ENCODE results near the gene PIK3C2A.

The PIK3C2A gene

DNA sequence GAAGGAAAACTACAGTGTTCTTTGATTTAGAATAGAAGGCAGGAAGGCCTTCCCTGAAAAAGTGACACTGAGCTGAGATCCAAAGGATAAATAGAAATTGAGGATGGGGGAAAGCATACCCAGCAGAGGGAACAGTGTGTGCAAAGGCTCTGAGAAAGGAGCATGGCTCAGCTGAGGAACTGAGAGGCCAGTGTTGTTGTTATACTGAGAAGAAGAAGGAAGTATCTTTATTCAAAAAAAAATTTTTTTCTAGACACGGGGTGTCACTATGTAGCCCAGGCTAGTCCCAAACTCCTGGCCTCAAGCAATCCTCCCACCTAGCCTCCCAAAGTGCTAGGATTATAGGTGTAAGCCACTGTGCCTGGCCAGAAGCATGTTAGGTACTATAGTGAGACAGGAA is 3.5 kb upstream of the PIK3C2A start:
- Histone ChIP-seq H3K4me2 (ENCODE audit: low read length) (no peak overlapping the region), H3K27ac (ENCODE audit: low read depth, low read length) (no peak overlapping the region), H3K79me2 (ENCODE audit: control insufficient read depth, low read length) (peaks cover 26% of the 10 kb centered on the region), H4K20me1 (ENCODE audit: control insufficient read depth, insufficient read depth, low read depth, low read length) (no peaks in the 10 kb centered on the region), H3K9me2 (replicated peaks; ENCODE audit: control insufficient read depth, low read length) (no peaks in the 10 kb centered on the region), H3K9me3 (ENCODE audit: control insufficient read depth, insufficient read depth, low read length) (peaks cover 6% of the 10 kb centered on the region; the same call in 1 of the 2 replicates), H3K36me3 (ENCODE audit: control insufficient read depth, low read length) (peaks cover 9% of the 10 kb centered on the region; the same call in 1 of the 2 replicates), H3K4me1 (ENCODE audit: control insufficient read depth, low read length) (peaks cover 22% of the 10 kb centered on the region), H3K27me3 (ENCODE audit: control insufficient read depth, low read length) (no peaks in the 10 kb centered on the region), H3K4me3 (ENCODE audit: low read length) (no peak overlapping the region), H3F3A (ENCODE audit: control insufficient read depth, insufficient read depth) (peaks cover 5% of the 10 kb centered on the region)
- no peak for TF ChIP-seq EZH2phosphoT487 (IDR thresholded peaks at IDR 0.05; ENCODE audit: borderline replicate concordance, low read length)
- TF ChIP-seq, protein P1, sequence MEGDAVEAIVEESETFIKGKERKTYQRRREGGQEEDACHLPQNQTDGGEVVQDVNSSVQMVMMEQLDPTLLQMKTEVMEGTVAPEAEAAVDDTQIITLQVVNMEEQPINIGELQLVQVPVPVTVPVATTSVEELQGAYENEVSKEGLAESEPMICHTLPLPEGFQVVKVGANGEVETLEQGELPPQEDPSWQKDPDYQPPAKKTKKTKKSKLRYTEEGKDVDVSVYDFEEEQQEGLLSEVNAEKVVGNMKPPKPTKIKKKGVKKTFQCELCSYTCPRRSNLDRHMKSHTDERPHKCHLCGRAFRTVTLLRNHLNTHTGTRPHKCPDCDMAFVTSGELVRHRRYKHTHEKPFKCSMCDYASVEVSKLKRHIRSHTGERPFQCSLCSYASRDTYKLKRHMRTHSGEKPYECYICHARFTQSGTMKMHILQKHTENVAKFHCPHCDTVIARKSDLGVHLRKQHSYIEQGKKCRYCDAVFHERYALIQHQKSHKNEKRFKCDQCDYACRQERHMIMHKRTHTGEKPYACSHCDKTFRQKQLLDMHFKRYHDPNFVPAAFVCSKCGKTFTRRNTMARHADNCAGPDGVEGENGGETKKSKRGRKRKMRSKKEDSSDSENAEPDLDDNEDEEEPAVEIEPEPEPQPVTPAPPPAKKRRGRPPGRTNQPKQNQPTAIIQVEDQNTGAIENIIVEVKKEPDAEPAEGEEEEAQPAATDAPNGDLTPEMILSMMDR (IDR thresholded peaks at IDR 0.05; ENCODE audit: low read depth, low read length, poor library complexity, severe bottlenecking), result no peak

- H3K27me3 ChIP-seq (ENCODE audit: control insufficient read depth, low read length), result no peaks in the 10 kb centered on the region
- TF ChIP-seq EZH2phosphoT487 (IDR thresholded peaks at IDR 0.05; ENCODE audit: borderline replicate concordance, low read length), result no peak
- TF ChIP-seq, protein P1 (IDR thresholded peaks at IDR 0.05; ENCODE audit: low read depth, low read length, poor library complexity, severe bottlenecking), result no peak
- H3K27ac ChIP-seq (ENCODE audit: low read depth, low read length), result no peak overlapping the region
- peaks cover 40% of the 10 kb centered on the region for H3K79me2 ChIP-seq (ENCODE audit: control insufficient read depth, low read length)
- peak overlapping the region; percentile 91; the same call in 1 of the 2 replicates for H3K4me3 ChIP-seq (ENCODE audit: low read length)
- H3K9me2 ChIP-seq (replicated peaks; ENCODE audit: control insufficient read depth, low read length), result no peaks in the 10 kb centered on the region
- peak overlapping the region; percentile 98 for H3K4me2 ChIP-seq (ENCODE audit: low read length)
- H3K36me3 ChIP-seq (ENCODE audit: control insufficient read depth, low read length), result peaks cover 9% of the 10 kb centered on the region; the same call in 1 of the 2 replicates
- H3F3A ChIP-seq (ENCODE audit: control insufficient read depth, insufficient read depth), result peaks cover 5% of the 10 kb centered on the region
- H4K20me1 ChIP-seq (ENCODE audit: control insufficient read depth, insufficient read depth, low read depth, low read length), result no peaks in the 10 kb centered on the region
- peaks cover 27% of the 10 kb centered on the region for H3K4me1 ChIP-seq (ENCODE audit: control insufficient read depth, low read length)
- peaks cover 6% of the 10 kb centered on the region; the same call in 1 of the 2 replicates for H3K9me3 ChIP-seq (ENCODE audit: control insufficient read depth, insufficient read depth, low read length)
Observed at GRCh38 chr11:17209939-17210245, 2.1 kb upstream of the PIK3C2A start.

- H3K4me2 ChIP-seq (ENCODE audit: low read length), result peak overlapping the region; percentile 98
- H3K4me1 ChIP-seq (ENCODE audit: control insufficient read depth, low read length), result peaks cover 28% of the 10 kb centered on the region
Observed at GRCh38 chr11:17208257-17208999, 642 bp upstream of the PIK3C2A start.

More at GRCh38 chr11:17208257-17208999, 642 bp upstream of the PIK3C2A start:
- Histone ChIP-seq H3K4me3 (ENCODE audit: low read length) (peak overlapping the region; percentile 91), H4K20me1 (ENCODE audit: control insufficient read depth, insufficient read depth, low read depth, low read length) (no peaks in the 10 kb centered on the region), H3K9me2 (replicated peaks; ENCODE audit: control insufficient read depth, low read length) (no peaks in the 10 kb centered on the region), H3K27me3 (ENCODE audit: control insufficient read depth, low read length) (no peaks in the 10 kb centered on the region), H3F3A (ENCODE audit: control insufficient read depth, insufficient read depth) (peaks cover 5% of the 10 kb centered on the region), H3K36me3 (ENCODE audit: control insufficient read depth, low read length) (peaks cover 9% of the 10 kb centered on the region; the same call in 1 of the 2 replicates), H3K9me3 (ENCODE audit: control insufficient read depth, insufficient read depth, low read length) (no peaks in the 10 kb centered on the region), H3K79me2 (ENCODE audit: control insufficient read depth, low read length) (peaks cover 54% of the 10 kb centered on the region), H3K27ac (ENCODE audit: low read depth, low read length) (peak overlapping the region; percentile 78)
- TF ChIP-seq, protein P1 (IDR thresholded peaks at IDR 0.05; ENCODE audit: low read depth, low read length, poor library complexity, severe bottlenecking), result no peak
- no peak for TF ChIP-seq EZH2phosphoT487 (IDR thresholded peaks at IDR 0.05; ENCODE audit: borderline replicate concordance, low read length)

Data from DOHH2 (cell line).